ENCODE measurements around the gene OR2AT4. TPM values are rescaled to one million over a fixed set of nuclear protein-coding genes. Genes with fewer than 3 reads are reported as not detected.

Gene OR2AT4
- total and polyA plus RNA-seq, 2 of the 8 experiments (the other 6 are each of a cell fraction or from before 2014, with no cell fraction given): not detected

- Histone ChIP-seq H3K9ac (replicated peaks in 1 of 4; ENCODE audit: extremely low read depth in 1 of 4, low read depth in 3 of 4, low read length in 3 of 4) (no peak overlapping the region), H4K20me1 (replicated peaks in 1 of 2; ENCODE audit: control insufficient read depth in 1 of 2, insufficient read depth in 2 of 2, low read length in 2 of 2) (no peaks in the 10 kb centered on the region), H2BK15ac (ENCODE audit: low read length) (no peak overlapping the region), H4K91ac (replicated peaks; ENCODE audit: insufficient read length, low read length) (no peak overlapping the region), H3K4me2 (ENCODE audit: insufficient read depth in 1 of 2, low read depth in 2 of 2, low read length in 2 of 2) (no peak overlapping the region), H2BK120ac (replicated peaks; ENCODE audit: low read depth, low read length) (no peak overlapping the region), H3K79me2 (ENCODE audit: control insufficient read depth in 1 of 2, insufficient read depth in 2 of 2, low read length in 2 of 2) (no peaks in the 10 kb centered on the region), H3K36me3 (ENCODE audit: control insufficient read depth in 2 of 4, insufficient read depth in 4 of 4, low read length in 3 of 4) (no peaks in the 10 kb centered on the region), H3K23ac (ENCODE audit: insufficient read length) (no peak overlapping the region), H3K4me3 (ENCODE audit: extremely low read depth in 1 of 4, insufficient read depth in 2 of 4, low read depth in 3 of 4, low read length in 4 of 4) (no peak overlapping the region), H4K5ac (ENCODE audit: insufficient read length, low read depth, low read length) (no peak overlapping the region), H2AK5ac (ENCODE audit: low read depth, low read length) (no peak overlapping the region), H2BK20ac (ENCODE audit: low read length) (no peak overlapping the region), H3K14ac (ENCODE audit: insufficient read length) (no peak overlapping the region), H3K18ac (ENCODE audit: extremely low read depth, low read length) (no peak overlapping the region), H3K9me3 (ENCODE audit: insufficient read depth in 2 of 2, low read depth in 1 of 2, low read length in 1 of 2) (no peaks in the 10 kb centered on the region), H3K4ac (replicated peaks; ENCODE audit: insufficient read length, low read depth, low read length) (no peak overlapping the region), H3K56ac (replicated peaks; ENCODE audit: insufficient read length, low read depth, low read length) (no peak overlapping the region), H2BK5ac (ENCODE audit: low read depth, low read length) (no peak overlapping the region), H4K8ac (ENCODE audit: extremely low read depth, insufficient read depth, low read length) (no peak overlapping the region), H2BK12ac (ENCODE audit: low read depth, low read length) (no peak overlapping the region), H3K27me3 (replicated peaks in 1 of 4; ENCODE audit: control insufficient read depth in 3 of 4, extremely low read depth in 1 of 4, insufficient read depth in 3 of 4, low read length in 3 of 4) (no peaks in the 10 kb centered on the region), H3K4me1 (replicated peaks in 1 of 4; ENCODE audit: control insufficient read depth in 3 of 4, insufficient read depth in 4 of 4, low read length in 3 of 4) (peaks cover 0 to 2% (median 0%) of the 10 kb centered on the region in 4 experiments; a peak in 1 of 7 replicates), H3K79me1 (ENCODE audit: low read depth, low read length) (no peaks in the 10 kb centered on the region), H2AFZ (ENCODE audit: low read length) (no peak overlapping the region), H3K27ac (ENCODE audit: low read depth, low read length) (no peak overlapping the region), H3K23me2 (ENCODE audit: low read depth, low read length) (no peaks in the 10 kb centered on the region)
- ChIA-PET POLR2A (ENCODE audit: partially characterized antibody) (no interaction called here), CTCF (ENCODE audit: partially characterized antibody) (interaction anchor here (0.8 to 1.3 kb wide), 4 partner anchors 37 to 70 kb away, joined by 3 to 8 read pairs (median 4); no protein-coding TSS in a partner anchor)
- 85% methylated on average over 4 of the region's 4 CpGs; no CpG with 5 or more reads in 1 of the 2 experiments for WGBS, 2 experiments (ENCODE audit: extremely low coverage in 1 of 2, insufficient coverage in 1 of 2, insufficient read length in 1 of 2, insufficient replicate concordance in 2 of 2, low coverage in 1 of 2, low lambda C conversion rate in 2 of 2, missing lambda C conversion rate in 1 of 2)
- DNase-seq (ENCODE audit: low read depth in 1 of 2, low spot score in 2 of 2) (no peak), FAIRE-seq (no peak)
- TF ChIP-seq ZNF274 (IDR thresholded peaks at IDR 0.05; ENCODE audit: borderline replicate concordance, extremely low read depth, low read length) (no peak), ASH2L (IDR thresholded peaks at IDR 0.05; ENCODE audit: low read length) (no peak), HDAC6 (IDR thresholded peaks at IDR 0.05; ENCODE audit: low read depth, low read length) (no peak)
Observed at GRCh38 chr11:75069473-75069872, 27.2 kb downstream of the OR2AT4 start.
